HG03520 (cell line): ENCODE measurements around the gene CARNS1.

Experiments used
- ATAC-seq: cut with Tn5 transposase; IDR thresholded peaks from one replicate; pipeline ENCODE4 v1.9.1; 2021; ENCODE audit warnings: mild to moderate bottlenecking, moderate library complexity; ENCODE audit not compliant: unreplicated experiment

The CARNS1 gene

GRCh38 chr11:67439321-67440228 lies 24.1 kb downstream of the CARNS1 start:
- ATAC-seq, result no peak

GRCh38 chr11:67440229-67441097 lies 25.0 kb downstream of the CARNS1 start:
- no peak for ATAC-seq

GRCh38 chr11:67441098-67441563 lies 25.7 kb downstream of the CARNS1 start:
- no peak for ATAC-seq

- ATAC-seq, result no peak
Observed at GRCh38 chr11:67441731-67442351, 26.4 kb downstream of the CARNS1 start.

- ATAC-seq, result no peak
Observed at GRCh38 chr11:67442504-67443404, 27.3 kb downstream of the CARNS1 start.

- no peak for ATAC-seq
Observed at GRCh38 chr11:67445515-67445914, 30.0 kb downstream of the CARNS1 start.

- ATAC-seq, result no peak
Observed at GRCh38 chr11:67448220-67448609, 32.7 kb downstream of the CARNS1 start.

- ATAC-seq, result no peak
Observed at GRCh38 chr11:67449116-67449844, 33.8 kb downstream of the CARNS1 start.

GRCh38 chr11:67450796-67451657 lies 35.5 kb downstream of the CARNS1 start:
- ATAC-seq, result no peak

GRCh38 chr11:67451658-67451976 lies 36.1 kb downstream of the CARNS1 start:
- no peak for ATAC-seq

GRCh38 chr11:67452141-67452952 lies 36.9 kb downstream of the CARNS1 start, which contains the start of gene GPR152:
GPR152 (minus strand) TSS chr11:67452729; CDS start chr11:67452724, 5 bp downstream.
- ATAC-seq, result no peak

GRCh38 chr11:67453816-67454732 lies 38.6 kb downstream of the CARNS1 start:
- ATAC-seq, result no peak

GRCh38 chr11:67455054-67455453 lies 39.6 kb downstream of the CARNS1 start, which contains the start of gene CABP4:
CABP4 (plus strand) TSS chr11:67455354; CDS start chr11:67455424, 70 bp downstream.
- no peak for ATAC-seq

- ATAC-seq, result no peak
Observed at GRCh38 chr11:67456068-67456705, 40.7 kb downstream of the CARNS1 start.

GRCh38 chr11:67457453-67457852 lies 42.0 kb downstream of the CARNS1 start:
- no peak for ATAC-seq

- no peak for ATAC-seq
Observed at GRCh38 chr11:67458266-67458665, 42.8 kb downstream of the CARNS1 start.
